ENCODE data around the gene HBP1.
"Not testable (repeated sequence)": the region's sequence is repeated elsewhere in the genome, so short reads cannot be mapped to it uniquely, and the experiment has no call there.

The HBP1 gene

DNA sequence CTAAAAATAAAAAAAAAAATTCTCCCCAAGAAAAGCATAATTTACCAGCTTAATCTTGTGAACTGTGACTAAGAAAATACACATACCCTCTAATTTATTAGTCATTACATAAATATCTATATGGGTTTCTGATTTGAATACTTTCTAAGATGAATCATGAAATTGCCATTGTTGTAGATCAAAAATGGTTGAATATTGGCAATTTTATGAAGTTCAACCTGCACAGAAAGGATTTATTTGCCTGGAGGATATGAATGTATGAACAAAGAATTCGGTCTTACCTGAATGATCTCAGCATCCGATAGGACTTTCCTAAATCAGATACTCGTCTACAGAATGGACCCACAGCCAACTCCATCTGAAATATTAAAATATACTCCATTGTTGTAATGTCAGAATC lies 61.5 kb downstream of the HBP1 start:
- peak; percentile 69 for DNase-seq

DNA sequence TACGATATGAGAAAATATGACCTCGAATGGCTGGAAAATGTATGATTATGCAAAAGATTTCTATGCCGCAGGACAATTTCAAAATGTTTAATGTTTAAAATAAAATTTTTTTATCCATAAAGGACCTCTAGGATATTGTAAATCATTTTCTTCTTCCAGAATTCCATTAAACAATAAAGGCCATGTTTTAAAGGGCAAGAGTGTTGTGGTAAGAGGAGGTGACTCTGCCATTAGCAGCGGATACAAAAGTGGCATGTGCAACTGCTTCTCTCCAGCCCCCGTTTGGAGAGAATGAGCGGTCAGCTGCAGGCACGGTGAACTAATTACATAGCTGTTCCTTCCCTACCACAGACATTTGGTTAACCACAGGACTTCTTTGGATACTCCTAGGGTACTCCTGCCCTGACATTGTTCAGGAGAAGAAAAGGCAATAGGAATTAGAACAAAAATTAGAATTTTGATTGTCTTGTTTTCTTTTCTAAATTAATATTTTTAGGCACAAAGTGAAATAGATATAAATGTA lies 63.8 kb downstream of the HBP1 start:
- peak; percentile 22 for DNase-seq

DNA sequence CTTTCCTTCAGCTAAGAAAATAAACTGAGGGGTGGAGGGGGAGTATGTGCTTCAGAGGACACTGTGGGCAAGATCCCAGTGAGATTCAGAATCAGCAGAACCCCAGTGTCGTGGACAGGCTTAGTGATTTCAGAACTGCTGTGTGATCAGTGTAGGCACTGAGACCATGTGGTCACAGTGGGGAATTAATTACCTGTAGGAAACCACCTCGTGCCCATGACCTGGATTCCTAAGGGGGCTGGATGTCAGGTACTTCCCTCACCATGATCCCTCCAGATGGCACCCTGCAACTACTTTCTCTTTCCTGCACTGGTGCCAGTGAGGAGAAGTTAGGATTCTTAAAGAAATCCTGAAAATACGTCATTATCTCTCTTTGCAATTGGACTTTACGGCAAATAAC lies 64.4 kb downstream of the HBP1 start:
- no peak for DNase-seq

DNA sequence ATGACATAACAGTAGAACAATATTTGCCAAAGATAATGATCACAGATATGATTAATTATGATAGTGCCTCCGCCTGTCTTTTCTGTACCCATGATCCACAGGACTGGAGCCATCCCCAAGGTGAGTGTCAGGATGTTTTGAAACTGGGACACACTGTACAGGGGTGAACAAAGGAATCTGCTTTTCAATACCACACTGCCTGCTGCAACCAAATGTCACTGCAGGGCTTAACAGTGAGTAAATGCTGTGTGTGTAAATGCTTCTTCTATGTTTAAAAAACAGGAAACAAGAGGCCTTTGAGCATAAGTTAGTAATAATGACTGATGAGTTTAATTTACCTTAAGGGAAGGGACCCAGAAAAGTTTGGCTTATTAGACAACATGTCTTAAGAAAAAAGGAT lies 65.2 kb downstream of the HBP1 start:
- DNase-seq, result no peak

DNA sequence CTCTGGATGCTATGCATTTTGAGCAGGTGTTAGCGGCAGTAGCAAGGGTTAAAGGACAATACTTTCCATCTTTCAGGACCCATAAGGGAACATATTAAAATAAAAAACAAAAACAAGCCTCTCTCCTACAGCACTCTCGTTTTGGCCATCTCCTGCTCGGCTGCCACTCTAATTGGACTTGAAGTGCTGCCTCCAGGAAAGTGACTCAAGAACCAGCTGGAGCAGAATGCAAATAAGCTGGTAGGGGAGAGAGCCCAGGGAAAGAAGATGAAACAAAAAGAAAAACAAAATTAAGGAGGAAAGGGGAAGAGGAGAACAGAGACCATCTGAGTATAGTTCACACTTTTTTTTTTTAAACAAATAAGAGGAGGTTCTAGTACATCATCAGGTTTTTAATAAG lies 65.6 kb downstream of the HBP1 start:
- DNase-seq, result no peak

DNA sequence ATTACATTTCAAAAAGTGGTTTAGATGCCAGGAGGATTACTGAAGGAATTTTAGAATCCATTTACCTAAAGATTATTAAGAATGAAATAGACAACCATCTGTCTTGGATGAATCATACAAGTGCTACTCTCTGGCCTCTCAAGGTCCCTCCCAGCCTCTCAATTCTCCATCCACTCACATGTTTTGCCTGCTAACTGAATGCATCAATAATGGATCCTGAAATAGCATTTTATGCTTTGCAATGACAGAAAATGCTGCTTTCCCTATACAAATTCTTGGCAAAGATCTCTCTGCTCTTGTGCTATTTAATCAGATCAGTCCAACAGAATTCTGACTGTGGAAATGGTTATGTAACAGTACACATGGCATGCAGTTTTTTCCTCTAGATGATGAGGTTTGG lies 68.1 kb downstream of the HBP1 start:
- DNase-seq, result peak; percentile 17

DNA sequence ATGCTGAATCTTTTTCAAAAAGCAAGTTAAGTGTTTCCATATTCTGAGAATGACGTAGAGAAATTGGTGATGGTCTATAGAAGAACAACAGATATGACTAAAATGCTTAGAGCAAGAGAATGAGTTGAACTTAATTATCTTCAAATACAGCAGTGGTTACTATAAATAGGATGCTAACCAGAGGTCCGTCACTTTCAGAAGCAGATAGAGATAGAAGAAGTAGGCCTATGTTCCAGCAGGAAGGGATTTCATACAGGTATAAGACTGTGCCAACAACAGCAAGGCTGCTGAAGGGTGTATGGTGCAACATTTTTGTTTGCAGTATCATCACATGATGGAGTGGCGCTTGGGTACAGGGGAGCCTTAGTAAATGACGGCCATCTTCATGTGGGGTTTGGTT lies 68.6 kb downstream of the HBP1 start:
- no peak for DNase-seq

DNA sequence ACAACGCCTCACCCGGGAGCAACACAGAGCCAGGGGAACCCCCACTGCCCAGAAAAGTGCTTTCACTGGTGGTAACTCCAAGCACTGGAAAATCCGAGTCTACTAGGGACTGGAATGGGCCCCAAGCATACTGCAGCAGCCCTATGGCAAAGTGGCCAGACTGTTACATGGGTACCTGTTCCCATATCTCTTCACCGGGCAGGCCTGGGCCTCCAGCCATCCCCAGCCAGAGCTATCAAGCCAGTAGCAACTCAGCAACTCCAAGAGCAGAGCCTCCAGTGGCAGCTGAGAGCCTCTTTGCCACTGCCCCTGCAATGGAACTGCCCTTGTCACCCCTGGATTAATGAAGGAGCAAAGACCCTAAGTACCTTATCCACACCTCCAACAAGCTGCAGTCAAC lies 73.5 kb downstream of the HBP1 start:
- no peak for DNase-seq

DNA sequence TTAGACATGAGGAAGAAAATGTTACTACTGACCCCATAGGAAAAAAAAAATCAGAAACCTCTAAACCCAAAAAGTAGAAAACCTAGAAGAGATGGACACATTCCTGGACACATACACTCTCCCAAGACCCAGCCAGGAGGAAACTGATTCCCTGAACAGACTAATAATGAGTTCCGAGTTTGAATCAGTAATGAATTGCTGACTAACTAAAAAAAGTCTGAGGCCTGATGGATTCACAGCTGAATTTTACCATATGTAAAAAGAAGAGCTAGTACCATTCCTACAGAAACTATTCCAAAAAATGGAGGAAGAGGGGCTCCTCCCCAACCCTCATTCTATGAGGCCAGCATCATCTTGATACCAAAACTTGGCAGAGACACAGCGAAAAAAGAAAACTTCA lies 75.8 kb downstream of the HBP1 start:
- no peak for DNase-seq

DNA sequence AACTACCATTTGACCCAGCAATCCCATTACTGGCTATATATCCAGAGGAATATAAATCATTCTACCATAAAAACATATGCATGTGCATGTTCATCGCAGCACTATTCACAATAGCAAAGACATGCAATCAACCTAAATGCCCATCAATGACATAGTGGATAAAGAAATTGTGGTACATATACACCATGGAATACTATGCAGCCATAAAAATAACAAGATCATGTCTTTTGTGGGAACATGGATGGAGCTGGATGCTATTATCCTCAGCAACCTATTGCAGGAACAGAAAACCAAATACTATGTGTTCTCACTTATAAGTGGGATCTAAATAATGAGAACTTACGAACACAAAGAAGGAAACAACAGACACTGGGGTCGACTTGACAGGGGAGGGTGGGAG lies 78.0 kb downstream of the HBP1 start:
- DNase-seq, result not testable (repeated sequence)

DNA sequence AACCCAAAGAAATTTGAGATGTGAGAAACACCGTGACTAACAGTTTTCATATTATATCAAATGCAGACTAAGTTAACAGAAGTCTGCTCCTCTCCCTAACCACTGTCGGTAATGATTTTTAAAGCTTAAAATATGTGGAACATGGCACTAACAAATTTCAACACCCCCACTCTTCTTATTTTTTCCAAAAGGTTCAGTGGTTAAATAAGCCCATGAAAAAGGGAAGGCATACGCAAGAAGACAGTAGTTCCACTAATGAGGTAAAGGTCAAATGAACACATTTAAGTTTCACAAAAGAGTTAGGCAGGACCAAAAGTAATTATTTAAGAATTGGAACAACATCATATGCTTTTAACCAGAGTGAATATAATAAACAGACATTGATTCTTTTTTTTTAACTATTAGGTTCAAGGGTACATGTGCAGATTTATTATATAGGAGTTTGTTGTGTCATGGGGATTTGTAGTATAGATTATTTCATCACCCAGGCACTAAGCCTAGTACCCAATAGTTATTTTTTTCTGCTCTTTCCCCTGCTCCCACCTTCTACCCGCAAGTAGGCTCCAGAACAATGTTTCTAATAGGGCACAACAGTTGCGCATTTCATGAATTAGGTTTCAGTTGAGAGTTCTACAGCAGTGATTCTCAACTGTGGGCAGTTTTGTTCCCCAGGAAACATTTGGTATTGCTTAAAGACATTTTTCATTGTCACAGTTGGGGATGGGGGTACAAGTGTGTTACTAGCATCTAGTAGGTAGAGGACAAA lies 79.9 kb downstream of the HBP1 start:
- DNase-seq, result no peak

DNA sequence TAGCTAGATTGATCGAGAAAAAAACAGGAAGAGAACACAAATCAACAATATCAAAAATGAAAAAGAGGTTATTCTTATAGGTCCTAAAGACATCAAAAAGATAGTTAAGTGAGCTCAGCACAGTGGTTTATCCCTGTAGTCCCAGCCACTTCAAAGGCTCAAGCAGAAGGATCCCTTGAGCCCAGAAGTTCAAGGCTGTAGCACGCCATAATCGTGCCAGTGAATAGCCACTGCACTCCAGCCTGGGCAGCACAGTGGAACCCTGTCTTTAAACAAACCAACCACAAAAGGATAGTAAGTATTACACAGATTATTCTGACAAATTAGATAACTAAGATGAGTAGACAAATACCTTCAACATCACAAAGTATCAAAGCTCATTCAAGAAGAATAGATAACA lies 83.2 kb downstream of the HBP1 start:
- no peak for DNase-seq

Measured in HCEC 1CT (cell line).